GM23338 (cell line): ENCODE data around the gene RBM28. TPM values are rescaled to one million over a fixed set of nuclear protein-coding genes. Genes with fewer than 3 reads are reported as not detected.

Experiments
- ATAC-seq: fragments of 200-7000 bp; cut with Tn5 transposase; 3 replicates; pipeline ENCODE4 v1.9.1; 2020
- DNase-seq: peaks from one replicate; pipeline ENCODE4 v3.0.0-alpha.2; 2015; ENCODE audit warnings: low spot score
- H2AFZ ChIP-seq: fragments of 200-600 bp; sonication (generic); 2 replicates; pipeline ENCODE4 v1.8.0; 2016; ENCODE audit warnings: antibody characterized with exemption, mild to moderate bottlenecking, moderate library complexity
- H3F3A ChIP-seq: fragments of 200-600 bp; sonication (generic); replicated peaks from 2 replicates; pipeline ENCODE4 v1.8.0; 2017; ENCODE audit warnings: antibody characterized with exemption, mixed run types, low read depth
- H3K27ac ChIP-seq: fragments of 200-600 bp; sonication (generic); 2 replicates; pipeline ENCODE4 v1.6.1; 2016; ENCODE audit warnings: low read depth
- H3K27me3 ChIP-seq: fragments of 200-600 bp; sonication (generic); 2 replicates; pipeline ENCODE4 v1.8.0; 2016; ENCODE audit warnings: mild to moderate bottlenecking, mixed run types, moderate library complexity; ENCODE audit not compliant: insufficient read depth
- H3K36me3 ChIP-seq: fragments of 200-600 bp; sonication (generic); 2 replicates; pipeline ENCODE4 v1.8.0; 2016; ENCODE audit warnings: mild to moderate bottlenecking; ENCODE audit not compliant: insufficient read depth
- H3K4me1 ChIP-seq: fragments of 200-600 bp; sonication (generic); 2 replicates; pipeline ENCODE4 v1.8.0; 2016; ENCODE audit warnings: mild to moderate bottlenecking, moderate library complexity; ENCODE audit not compliant: insufficient read depth
- H3K4me2 ChIP-seq: fragments of 200-600 bp; sonication (generic); 2 replicates; pipeline ENCODE4 v1.7.1; 2017; ENCODE audit warnings: mixed run types
- H3K4me3 ChIP-seq: fragments of 200-600 bp; sonication (generic); 2 replicates; pipeline ENCODE4 v1.6.1; 2016; ENCODE audit warnings: mixed run types
- H3K79me2 ChIP-seq: fragments of 200-600 bp; sonication (generic); replicated peaks from 2 replicates; pipeline ENCODE4 v1.8.0; 2017; ENCODE audit warnings: mild to moderate bottlenecking; ENCODE audit not compliant: insufficient read depth
- H3K9me2 ChIP-seq: fragments of 200-600 bp; sonication (generic); 2 replicates; pipeline ENCODE4 v1.8.0; 2017; ENCODE audit not compliant: insufficient read depth
- H4K20me1 ChIP-seq: fragments of 200-600 bp; sonication (generic); replicated peaks from 2 replicates; pipeline ENCODE4 v1.8.0; 2017; ENCODE audit warnings: mild to moderate bottlenecking; ENCODE audit not compliant: insufficient read depth
- H3K27ac Mint-ChIP-seq: 2 replicates; pipeline ENCODE4 v1.8.0; 2020; ENCODE audit warnings: inconsistent platforms, mild to moderate bottlenecking, moderate library complexity, mixed read lengths
- H3K27me3 Mint-ChIP-seq: 3 replicates; pipeline ENCODE4 v1.8.0; 2022; ENCODE audit warnings: low read depth, mild to moderate bottlenecking, moderate library complexity, mixed read lengths, inconsistent platforms; ENCODE audit not compliant: insufficient read depth, poor library complexity
- H3K36me3 Mint-ChIP-seq: 3 replicates; pipeline ENCODE4 v1.8.0; 2021; ENCODE audit warnings: low read depth, mild to moderate bottlenecking, inconsistent platforms, moderate library complexity, mixed read lengths
- H3K4me1 Mint-ChIP-seq: 3 replicates; pipeline ENCODE4 v1.8.0; 2020; ENCODE audit warnings: mild to moderate bottlenecking, inconsistent platforms, mixed read lengths
- H3K4me3 Mint-ChIP-seq: 3 replicates; pipeline ENCODE4 v1.8.0; 2021; ENCODE audit warnings: moderate library complexity, mild to moderate bottlenecking, inconsistent platforms, mixed read lengths
- H3K9me3 Mint-ChIP-seq: 3 replicates; pipeline ENCODE4 v1.8.0; 2020; ENCODE audit warnings: moderate library complexity, mild to moderate bottlenecking, inconsistent platforms, mixed read lengths
- CREB1 ChIP-seq: fragments of 250-450 bp; sonication (Bioruptor Pico); IDR thresholded peaks from 2 replicates; pipeline ENCODE4 v1.5.0; 2020; ENCODE audit warnings: low read depth, mild to moderate bottlenecking, moderate library complexity
- JUNB ChIP-seq: IDR thresholded peaks from one replicate; pipeline ENCODE4 v1.6.1; 2016; ENCODE audit warnings: antibody characterized with exemption; ENCODE audit not compliant: unreplicated experiment
- NANOG ChIP-seq: IDR thresholded peaks from 2 replicates; pipeline ENCODE4 v1.6.1; 2016; ENCODE audit warnings: antibody characterized with exemption, borderline replicate concordance
- STAT1 ChIP-seq: IDR thresholded peaks from one replicate; pipeline ENCODE4 v1.6.1; 2016; ENCODE audit warnings: antibody characterized with exemption; ENCODE audit not compliant: unreplicated experiment
- ZNF114 ChIP-seq: fragments of 250-450 bp; sonication (Bioruptor Pico); IDR thresholded peaks from 2 replicates; pipeline ENCODE4 v1.5.0; 2020; ENCODE audit warnings: mild to moderate bottlenecking, moderate library complexity
- ZNF331 ChIP-seq: fragments of 250-450 bp; sonication (Bioruptor Pico); IDR thresholded peaks from 2 replicates; pipeline ENCODE4 v1.5.0; 2020; ENCODE audit warnings: low read depth, mild to moderate bottlenecking, moderate library complexity
- polyA plus RNA-seq: library from polyadenylated mRNA; unstranded; fragments of >200 nt; fragmentation: Nextera tagmentation; extraction: Ambion mirVana; gene quantifications from 2 replicates; pipeline ENCODE4 v1.2.1, GENCODE V29; 2016
- total RNA-seq: library from RNA; depleted of rRNA; stranded (reverse); fragments of >200 nt; shearing (Covaris generic); gene quantifications from 2 replicates; pipeline ENCODE4 v1.2.3, GENCODE V29; 2014
- TF ChIP-seq, protein P1 (sequence below), 2 experiments: fragments of 200-600 bp in 1 of 2; sonication (generic) in 1 of 2; conservative IDR thresholded peaks; 2 replicates each; pipeline versions ENCODE4 v1.5.1 to v1.6.1; 2016 to 2017; ENCODE audit warnings: antibody characterized with exemption in 2 of 2, low read depth in 2 of 2, mild to moderate bottlenecking in 2 of 2, moderate library complexity in 1 of 2
- TF ChIP-seq, protein P2 (sequence below): IDR thresholded peaks from 2 replicates; pipeline ENCODE4 v1.6.1; 2016; ENCODE audit warnings: antibody characterized with exemption
- TF ChIP-seq, protein P3 (sequence below): IDR thresholded peaks from one replicate; pipeline ENCODE4 v1.6.1; 2018; ENCODE audit warnings: antibody characterized with exemption; ENCODE audit not compliant: unreplicated experiment

Gene RBM28
- total and polyA plus RNA-seq, 2 experiments from 2014 or later, result 24.3 to 87.5 TPM

DNA sequence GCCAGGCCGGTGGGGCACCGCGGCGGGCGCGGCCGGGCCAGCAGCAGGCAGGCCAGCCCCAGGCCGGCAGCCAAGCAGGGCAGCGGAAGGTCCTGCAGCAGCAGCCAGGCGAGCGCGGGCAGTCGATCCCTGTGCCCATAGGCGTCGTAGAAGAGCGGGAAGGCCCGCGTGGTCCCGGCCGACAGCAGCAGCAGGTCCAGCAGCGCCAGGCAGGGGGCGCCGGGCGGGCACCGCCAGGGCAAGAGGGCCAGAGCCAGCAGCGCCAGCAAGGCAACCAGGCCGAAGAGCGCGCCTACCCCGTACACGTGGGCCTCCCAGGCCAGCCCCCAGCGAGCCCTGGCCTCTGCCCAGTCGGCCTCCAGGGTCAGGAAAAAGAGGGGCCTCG, 8.4 kb upstream of the RBM28 start:
- Histone ChIP-seq H3K27ac (no peak overlapping the region), H3K4me2 (peak overlapping the region; percentile 60; the same call in 1 of the 2 replicates), H3K4me1 (peaks cover 4% of the 10 kb centered on the region; the same call in 1 of the 2 replicates), H3K36me3 (no peaks in the 10 kb centered on the region), H4K20me1 (no peaks in the 10 kb centered on the region), H3K79me2 (no peaks in the 10 kb centered on the region), H3K9me2 (no peaks in the 10 kb centered on the region), H3K27me3 (peaks cover 84% of the 10 kb centered on the region), H3K4me3 (peak overlapping the region; percentile 32; the same call in 1 of the 2 replicates), H2AFZ (no peak overlapping the region), H3F3A (no peaks in the 10 kb centered on the region)
- H3K27ac Mint-ChIP-seq, result no peak overlapping the region
- no peaks in the 10 kb centered on the region for H3K36me3 Mint-ChIP-seq
- peak; percentile 95 for DNase-seq
- H3K4me3 Mint-ChIP-seq, result no peak overlapping the region
- ATAC-seq, result peak; percentile 79
- no peaks in the 10 kb centered on the region; the same call in 2 of the 3 replicates for H3K9me3 Mint-ChIP-seq
- peaks cover 48% of the 10 kb centered on the region for H3K27me3 Mint-ChIP-seq
- peaks cover 9% of the 10 kb centered on the region for H3K4me1 Mint-ChIP-seq
- TF ChIP-seq, protein P1, sequence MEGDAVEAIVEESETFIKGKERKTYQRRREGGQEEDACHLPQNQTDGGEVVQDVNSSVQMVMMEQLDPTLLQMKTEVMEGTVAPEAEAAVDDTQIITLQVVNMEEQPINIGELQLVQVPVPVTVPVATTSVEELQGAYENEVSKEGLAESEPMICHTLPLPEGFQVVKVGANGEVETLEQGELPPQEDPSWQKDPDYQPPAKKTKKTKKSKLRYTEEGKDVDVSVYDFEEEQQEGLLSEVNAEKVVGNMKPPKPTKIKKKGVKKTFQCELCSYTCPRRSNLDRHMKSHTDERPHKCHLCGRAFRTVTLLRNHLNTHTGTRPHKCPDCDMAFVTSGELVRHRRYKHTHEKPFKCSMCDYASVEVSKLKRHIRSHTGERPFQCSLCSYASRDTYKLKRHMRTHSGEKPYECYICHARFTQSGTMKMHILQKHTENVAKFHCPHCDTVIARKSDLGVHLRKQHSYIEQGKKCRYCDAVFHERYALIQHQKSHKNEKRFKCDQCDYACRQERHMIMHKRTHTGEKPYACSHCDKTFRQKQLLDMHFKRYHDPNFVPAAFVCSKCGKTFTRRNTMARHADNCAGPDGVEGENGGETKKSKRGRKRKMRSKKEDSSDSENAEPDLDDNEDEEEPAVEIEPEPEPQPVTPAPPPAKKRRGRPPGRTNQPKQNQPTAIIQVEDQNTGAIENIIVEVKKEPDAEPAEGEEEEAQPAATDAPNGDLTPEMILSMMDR (conservative IDR thresholded peaks at IDR 0.05; ENCODE audit: low read depth in 2 of 2), result peak; percentile 48 to 87
- TF ChIP-seq STAT1 (no peak), ZNF114 (CRISPR knock-in tag) (no peak), CREB1 (CRISPR knock-in tag) (peak; percentile 56; the same call in 1 of the 2 replicates), NANOG (no peak), ZNF331 (no peak)
- TF ChIP-seq, protein P2, sequence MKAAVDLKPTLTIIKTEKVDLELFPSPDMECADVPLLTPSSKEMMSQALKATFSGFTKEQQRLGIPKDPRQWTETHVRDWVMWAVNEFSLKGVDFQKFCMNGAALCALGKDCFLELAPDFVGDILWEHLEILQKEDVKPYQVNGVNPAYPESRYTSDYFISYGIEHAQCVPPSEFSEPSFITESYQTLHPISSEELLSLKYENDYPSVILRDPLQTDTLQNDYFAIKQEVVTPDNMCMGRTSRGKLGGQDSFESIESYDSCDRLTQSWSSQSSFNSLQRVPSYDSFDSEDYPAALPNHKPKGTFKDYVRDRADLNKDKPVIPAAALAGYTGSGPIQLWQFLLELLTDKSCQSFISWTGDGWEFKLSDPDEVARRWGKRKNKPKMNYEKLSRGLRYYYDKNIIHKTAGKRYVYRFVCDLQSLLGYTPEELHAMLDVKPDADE, result no peak

- Mint-ChIP-seq H3K9me3 (no peaks in the 10 kb centered on the region; the same call in 2 of the 3 replicates), H3K36me3 (no peaks in the 10 kb centered on the region), H3K27me3 (peaks cover 47% of the 10 kb centered on the region), H3K4me3 (no peak overlapping the region; the same call in 2 of the 3 replicates), H3K27ac (no peak overlapping the region), H3K4me1 (peaks cover 8% of the 10 kb centered on the region)
- Histone ChIP-seq H3K27me3 (peaks cover 84% of the 10 kb centered on the region), H3K4me1 (peaks cover 4% of the 10 kb centered on the region; the same call in 1 of the 2 replicates), H3F3A (no peaks in the 10 kb centered on the region), H3K79me2 (no peaks in the 10 kb centered on the region), H3K4me2 (peak overlapping the region; percentile 55; the same call in 1 of the 2 replicates), H3K9me2 (no peaks in the 10 kb centered on the region), H2AFZ (peak overlapping the region; percentile 97), H3K27ac (no peak overlapping the region), H4K20me1 (no peaks in the 10 kb centered on the region), H3K36me3 (no peaks in the 10 kb centered on the region), H3K4me3 (peak overlapping the region; percentile 46; the same call in 1 of the 2 replicates)
- ATAC-seq (peak; percentile 55), DNase-seq (peak; percentile 65)
- TF ChIP-seq CREB1 (CRISPR knock-in tag), result peak; percentile 35; the same call in 1 of the 2 replicates
- TF ChIP-seq, protein P3, sequence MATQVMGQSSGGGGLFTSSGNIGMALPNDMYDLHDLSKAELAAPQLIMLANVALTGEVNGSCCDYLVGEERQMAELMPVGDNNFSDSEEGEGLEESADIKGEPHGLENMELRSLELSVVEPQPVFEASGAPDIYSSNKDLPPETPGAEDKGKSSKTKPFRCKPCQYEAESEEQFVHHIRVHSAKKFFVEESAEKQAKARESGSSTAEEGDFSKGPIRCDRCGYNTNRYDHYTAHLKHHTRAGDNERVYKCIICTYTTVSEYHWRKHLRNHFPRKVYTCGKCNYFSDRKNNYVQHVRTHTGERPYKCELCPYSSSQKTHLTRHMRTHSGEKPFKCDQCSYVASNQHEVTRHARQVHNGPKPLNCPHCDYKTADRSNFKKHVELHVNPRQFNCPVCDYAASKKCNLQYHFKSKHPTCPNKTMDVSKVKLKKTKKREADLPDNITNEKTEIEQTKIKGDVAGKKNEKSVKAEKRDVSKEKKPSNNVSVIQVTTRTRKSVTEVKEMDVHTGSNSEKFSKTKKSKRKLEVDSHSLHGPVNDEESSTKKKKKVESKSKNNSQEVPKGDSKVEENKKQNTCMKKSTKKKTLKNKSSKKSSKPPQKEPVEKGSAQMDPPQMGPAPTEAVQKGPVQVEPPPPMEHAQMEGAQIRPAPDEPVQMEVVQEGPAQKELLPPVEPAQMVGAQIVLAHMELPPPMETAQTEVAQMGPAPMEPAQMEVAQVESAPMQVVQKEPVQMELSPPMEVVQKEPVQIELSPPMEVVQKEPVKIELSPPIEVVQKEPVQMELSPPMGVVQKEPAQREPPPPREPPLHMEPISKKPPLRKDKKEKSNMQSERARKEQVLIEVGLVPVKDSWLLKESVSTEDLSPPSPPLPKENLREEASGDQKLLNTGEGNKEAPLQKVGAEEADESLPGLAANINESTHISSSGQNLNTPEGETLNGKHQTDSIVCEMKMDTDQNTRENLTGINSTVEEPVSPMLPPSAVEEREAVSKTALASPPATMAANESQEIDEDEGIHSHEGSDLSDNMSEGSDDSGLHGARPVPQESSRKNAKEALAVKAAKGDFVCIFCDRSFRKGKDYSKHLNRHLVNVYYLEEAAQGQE, result no peak
- TF ChIP-seq, protein P1 (conservative IDR thresholded peaks at IDR 0.05; ENCODE audit: low read depth in 2 of 2), result no peak
- TF ChIP-seq NANOG, result no peak
- TF ChIP-seq JUNB, result no peak
- no peak for TF ChIP-seq ZNF114 (CRISPR knock-in tag)
Observed at GRCh38 chr7:128351296-128352152, 7.8 kb upstream of the RBM28 start.
